Panc1 (cell line): ENCODE measurements around the gene ECHS1. TPM values are rescaled to one million over a fixed set of nuclear protein-coding genes. Genes with fewer than 3 reads are reported as not detected.

ENCODE experiments used
- ATAC-seq: fragments of 200-7000 bp; cut with Tn5 transposase; 2 replicates; pipeline ENCODE4 v1.9.1; 2020; ENCODE audit warnings: mild to moderate bottlenecking, moderate library complexity
- BruUV-seq: library from RNA; stranded (reverse); fragments of 400-500 nt; replicated peaks from 2 replicates; lab custom pipeline; 2021; lab: Mats Ljungman, UMichigan
- CTCF ChIA-PET: fragments of 300-600 bp; sonication (Branson Sonifier 250); formaldehyde crosslinking; loops from one replicate; lab custom pipeline; 2022; ENCODE audit warnings: antibody characterized with exemption; lab: Charles Lee
- POLR2A ChIA-PET: fragments of 300-600 bp; sonication (Branson Sonifier 250); formaldehyde crosslinking; loops from one replicate; lab custom pipeline; 2022; ENCODE audit warnings: antibody characterized with exemption; lab: Charles Lee
- DNase-seq: peaks from one replicate; pipeline ENCODE4 v3.0.0-alpha.2; 2010; ENCODE audit warnings: low read depth, low spot score
- H3K27ac ChIP-seq: 2 replicates; pipeline ENCODE4 v1.5.1; 2011; ENCODE audit warnings: mild to moderate bottlenecking, low read length, inconsistent platforms
- H3K27me3 ChIP-seq: fragments of 200-500 bp; sonication (Bioruptor generic); 2 replicates; pipeline ENCODE4 v1.6.0; 2014; ENCODE audit warnings: low read length, inconsistent platforms; ENCODE audit not compliant: control insufficient read depth, insufficient read depth
- H3K36me3 ChIP-seq: fragments of 200-500 bp; sonication (Bioruptor generic); 2 replicates; pipeline ENCODE4 v1.5.1; 2014; ENCODE audit warnings: inconsistent platforms, mild to moderate bottlenecking, low read length, moderate library complexity; ENCODE audit not compliant: control insufficient read depth, insufficient read depth
- H3K4me1 ChIP-seq: 2 replicates; pipeline ENCODE4 v1.5.1; 2011; ENCODE audit warnings: inconsistent platforms, mild to moderate bottlenecking, low read length, moderate library complexity; ENCODE audit not compliant: control insufficient read depth, insufficient read depth
- H3K4me3 ChIP-seq, 2 experiments: 2 replicates each; pipeline ENCODE4 v1.5.1; 2011 to 2012; ENCODE audit warnings: low read depth in 2 of 2, low read length in 2 of 2, mild to moderate bottlenecking in 2 of 2, inconsistent platforms in 1 of 2, moderate library complexity in 1 of 2
- H3K9me3 ChIP-seq: fragments of 200-500 bp; sonication (Bioruptor generic); 2 replicates; pipeline ENCODE4 v1.5.1; 2014; ENCODE audit warnings: low read depth, mild to moderate bottlenecking, inconsistent platforms, low read length, moderate library complexity; ENCODE audit not compliant: control insufficient read depth, insufficient read depth
- POLR2AphosphoS5 ChIP-seq: IDR thresholded peaks from 2 replicates; pipeline ENCODE4 v1.6.1; 2012; ENCODE audit warnings: mild to moderate bottlenecking, low read depth, low read length, moderate library complexity
- SIN3A ChIP-seq: IDR thresholded peaks from 2 replicates; pipeline ENCODE4 v1.6.1; 2012; ENCODE audit warnings: low read depth, mild to moderate bottlenecking, low read length, moderate library complexity, borderline replicate concordance; ENCODE audit not compliant: insufficient read depth
- TCF7L2 ChIP-seq: IDR thresholded peaks from 2 replicates; pipeline ENCODE4 v1.6.1; 2011; ENCODE audit warnings: mild to moderate bottlenecking, low read depth, low read length, inconsistent platforms
- in situ Hi-C: cut with HindIII; loops from 2 replicates; pipeline ENCODE4 v1.10.0; 2016; ENCODE audit warnings: low sequenced_read_pairs, low pct_unique_long_range_greater_than_20kb
- intact Hi-C: fragments of 100-400 bp; cut with micrococcal nuclease; formaldehyde crosslinking; loops from one replicate; pipeline ENCODE4 v1.10.0; 2022; ENCODE audit not compliant: unreplicated experiment
- total RNA-seq: library from RNA; stranded (reverse); gene quantifications from one replicate; pipeline ENCODE4 v1.2.1, GENCODE V29; 2021; ENCODE audit not compliant: unreplicated experiment
- TF ChIP-seq, protein P1 (sequence below): fragments of 450-650 bp; IDR thresholded peaks from 2 replicates; pipeline ENCODE4 v1.5.1; 2017; ENCODE audit warnings: mild to moderate bottlenecking
- TF ChIP-seq, protein P2 (sequence below), 2 experiments: IDR thresholded peaks; 2 replicates each; pipeline ENCODE4 v1.6.1; 2011 to 2012; ENCODE audit warnings: low read depth in 2 of 2, control low read depth in 1 of 2, low read length in 1 of 2, mild to moderate bottlenecking in 1 of 2, moderate library complexity in 1 of 2; ENCODE audit not compliant: insufficient read depth in 1 of 2

Gene ECHS1
- total RNA-seq, 1 experiment from 2014 or later, result 165 TPM

DNA sequence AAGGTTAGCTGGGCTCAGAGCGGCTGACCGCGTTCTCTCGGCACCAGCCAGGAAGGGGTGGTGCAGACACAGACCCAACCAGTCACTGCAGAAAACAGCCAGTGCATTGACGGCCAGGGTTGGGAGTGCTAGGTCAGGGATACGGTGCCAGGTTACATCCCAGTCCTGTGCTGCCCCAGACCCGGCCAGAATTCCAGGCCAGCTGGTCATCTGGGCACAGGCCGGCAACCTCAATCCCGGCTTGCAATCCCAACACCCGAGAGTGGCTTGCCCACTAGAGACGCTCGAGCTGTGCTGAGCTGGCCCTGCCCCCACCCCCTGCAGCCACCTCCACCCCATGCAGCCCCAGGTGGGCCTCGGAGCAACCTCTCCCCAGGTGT, 22.2 kb downstream of the ECHS1 start:
- CTCF ChIA-PET, result no interaction called here
- no peaks in the 10 kb centered on the region for H3K9me3 ChIP-seq
- POLR2A ChIA-PET, result no interaction called here
- in situ Hi-C loops, result no loop called here
- ATAC-seq, result peak; percentile 51
- TF ChIP-seq, protein P1, sequence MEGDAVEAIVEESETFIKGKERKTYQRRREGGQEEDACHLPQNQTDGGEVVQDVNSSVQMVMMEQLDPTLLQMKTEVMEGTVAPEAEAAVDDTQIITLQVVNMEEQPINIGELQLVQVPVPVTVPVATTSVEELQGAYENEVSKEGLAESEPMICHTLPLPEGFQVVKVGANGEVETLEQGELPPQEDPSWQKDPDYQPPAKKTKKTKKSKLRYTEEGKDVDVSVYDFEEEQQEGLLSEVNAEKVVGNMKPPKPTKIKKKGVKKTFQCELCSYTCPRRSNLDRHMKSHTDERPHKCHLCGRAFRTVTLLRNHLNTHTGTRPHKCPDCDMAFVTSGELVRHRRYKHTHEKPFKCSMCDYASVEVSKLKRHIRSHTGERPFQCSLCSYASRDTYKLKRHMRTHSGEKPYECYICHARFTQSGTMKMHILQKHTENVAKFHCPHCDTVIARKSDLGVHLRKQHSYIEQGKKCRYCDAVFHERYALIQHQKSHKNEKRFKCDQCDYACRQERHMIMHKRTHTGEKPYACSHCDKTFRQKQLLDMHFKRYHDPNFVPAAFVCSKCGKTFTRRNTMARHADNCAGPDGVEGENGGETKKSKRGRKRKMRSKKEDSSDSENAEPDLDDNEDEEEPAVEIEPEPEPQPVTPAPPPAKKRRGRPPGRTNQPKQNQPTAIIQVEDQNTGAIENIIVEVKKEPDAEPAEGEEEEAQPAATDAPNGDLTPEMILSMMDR, result no peak
- TF ChIP-seq SIN3A (no peak), TCF7L2 (no peak), POLR2AphosphoS5 (no peak)
- TF ChIP-seq, protein P2, sequence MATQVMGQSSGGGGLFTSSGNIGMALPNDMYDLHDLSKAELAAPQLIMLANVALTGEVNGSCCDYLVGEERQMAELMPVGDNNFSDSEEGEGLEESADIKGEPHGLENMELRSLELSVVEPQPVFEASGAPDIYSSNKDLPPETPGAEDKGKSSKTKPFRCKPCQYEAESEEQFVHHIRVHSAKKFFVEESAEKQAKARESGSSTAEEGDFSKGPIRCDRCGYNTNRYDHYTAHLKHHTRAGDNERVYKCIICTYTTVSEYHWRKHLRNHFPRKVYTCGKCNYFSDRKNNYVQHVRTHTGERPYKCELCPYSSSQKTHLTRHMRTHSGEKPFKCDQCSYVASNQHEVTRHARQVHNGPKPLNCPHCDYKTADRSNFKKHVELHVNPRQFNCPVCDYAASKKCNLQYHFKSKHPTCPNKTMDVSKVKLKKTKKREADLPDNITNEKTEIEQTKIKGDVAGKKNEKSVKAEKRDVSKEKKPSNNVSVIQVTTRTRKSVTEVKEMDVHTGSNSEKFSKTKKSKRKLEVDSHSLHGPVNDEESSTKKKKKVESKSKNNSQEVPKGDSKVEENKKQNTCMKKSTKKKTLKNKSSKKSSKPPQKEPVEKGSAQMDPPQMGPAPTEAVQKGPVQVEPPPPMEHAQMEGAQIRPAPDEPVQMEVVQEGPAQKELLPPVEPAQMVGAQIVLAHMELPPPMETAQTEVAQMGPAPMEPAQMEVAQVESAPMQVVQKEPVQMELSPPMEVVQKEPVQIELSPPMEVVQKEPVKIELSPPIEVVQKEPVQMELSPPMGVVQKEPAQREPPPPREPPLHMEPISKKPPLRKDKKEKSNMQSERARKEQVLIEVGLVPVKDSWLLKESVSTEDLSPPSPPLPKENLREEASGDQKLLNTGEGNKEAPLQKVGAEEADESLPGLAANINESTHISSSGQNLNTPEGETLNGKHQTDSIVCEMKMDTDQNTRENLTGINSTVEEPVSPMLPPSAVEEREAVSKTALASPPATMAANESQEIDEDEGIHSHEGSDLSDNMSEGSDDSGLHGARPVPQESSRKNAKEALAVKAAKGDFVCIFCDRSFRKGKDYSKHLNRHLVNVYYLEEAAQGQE (IDR thresholded peaks at IDR 0.05; ENCODE audit: insufficient read depth in 1 of 2, low read depth in 2 of 2, low read length in 1 of 2), result no peak
- H3K27ac ChIP-seq, result no peak overlapping the region
- intact Hi-C loops, result no loop called here
- H3K27me3 ChIP-seq, result no peaks in the 10 kb centered on the region
- H3K4me3 ChIP-seq, result no peak overlapping the region
- no peaks in the 10 kb centered on the region for H3K36me3 ChIP-seq
- DNase-seq, result no peak
- peaks cover 11% of the 10 kb centered on the region; the same call in 1 of the 2 replicates for H3K4me1 ChIP-seq
- no TSS peak for BruUV-seq

DNA sequence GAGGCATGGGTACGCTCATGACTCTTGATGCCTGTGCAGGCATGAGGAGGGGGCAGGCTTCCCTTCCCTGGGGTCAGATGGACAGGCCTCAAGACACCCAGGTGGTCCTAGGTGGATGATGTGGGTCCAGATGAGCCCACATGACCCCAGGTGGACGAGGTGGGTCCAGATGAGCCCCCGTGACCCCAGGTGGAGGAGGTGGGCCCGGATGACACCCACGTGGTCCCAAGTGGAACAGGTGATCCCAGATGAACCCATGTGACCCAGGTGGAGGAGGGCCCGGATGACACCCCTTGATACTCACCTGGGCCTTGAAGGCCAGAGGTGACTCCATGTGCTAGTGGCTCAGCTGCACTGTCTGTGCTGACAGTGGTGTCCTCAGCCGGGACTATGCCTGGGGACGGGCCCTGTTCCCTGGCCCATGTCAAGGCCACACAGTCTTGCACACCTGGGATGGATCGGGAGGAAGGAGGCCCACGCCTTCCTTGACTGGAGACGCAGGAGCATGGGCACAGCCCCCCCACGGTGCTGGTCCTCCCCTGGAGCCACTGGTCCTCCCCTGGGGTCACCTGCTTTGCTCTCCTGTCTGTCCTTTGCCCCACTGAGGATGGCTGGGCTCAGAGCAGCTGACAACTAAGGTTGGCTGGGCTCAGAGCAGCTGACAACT, 22.7 kb downstream of the ECHS1 start:
- H3K9me3 ChIP-seq, result no peaks in the 10 kb centered on the region
- H3K27me3 ChIP-seq, result no peaks in the 10 kb centered on the region
- no peaks in the 10 kb centered on the region for H3K36me3 ChIP-seq
- BruUV-seq, result no TSS peak
- DNase-seq (no peak), ATAC-seq (no peak)
- in situ Hi-C loops, result no loop called here
- CTCF ChIA-PET, result no interaction called here
- intact Hi-C loops, result no loop called here
- H3K27ac ChIP-seq, result no peak overlapping the region
- no peak overlapping the region for H3K4me3 ChIP-seq
- TF ChIP-seq POLR2AphosphoS5, result no peak
- TF ChIP-seq, protein P2 (IDR thresholded peaks at IDR 0.05; ENCODE audit: insufficient read depth in 1 of 2, low read depth in 2 of 2, low read length in 1 of 2), result no peak
- TF ChIP-seq SIN3A, result no peak
- TF ChIP-seq, protein P1, result no peak
- no peak for TF ChIP-seq TCF7L2
- H3K4me1 ChIP-seq, result peaks cover 11% of the 10 kb centered on the region; the same call in 1 of the 2 replicates
- POLR2A ChIA-PET, result no interaction called here
